ENCODE measurements around the gene BCL2L12. TPM values are rescaled to one million over a fixed set of nuclear protein-coding genes. Genes with fewer than 3 reads are reported as not detected.
A peak's percentile ranks its signal among the peaks of the same experiment; 100 is the strongest.

The BCL2L12 gene
- total and polyA plus RNA-seq, 2 of the 13 experiments (the other 11 are each of a cell fraction or from before 2014, with no cell fraction given), result 26.8 to 40.8 TPM

GRCh38 chr19:49651029-49651819 lies 14.5 kb upstream of the BCL2L12 start:
- Histone ChIP-seq H3K4me2 (ENCODE audit: low read depth, low read length) (no peak overlapping the region), H2AFZ (ENCODE audit: low read length) (no peak overlapping the region), H3K27ac (ENCODE audit: extremely low read length, insufficient read depth, low read length) (no peak overlapping the region), H4K20me1 (ENCODE audit: insufficient read depth, low read length) (no peaks in the 10 kb centered on the region), H3K4me3 (replicated peaks in 1 of 3; ENCODE audit: insufficient read depth in 1 of 3, low read depth in 2 of 3, low read length in 3 of 3) (no peak overlapping the region), H3K27me3 (ENCODE audit: control insufficient read depth in 1 of 2, insufficient read depth in 2 of 2, low read length in 2 of 2) (no peaks in the 10 kb centered on the region), H3K4me1 (ENCODE audit: insufficient read depth, low read length) (peaks cover 17% of the 10 kb centered on the region), H3K9ac (ENCODE audit: insufficient read depth, low read depth, low read length) (no peak overlapping the region), H3K36me3 (replicated peaks in 1 of 2; ENCODE audit: control insufficient read depth in 1 of 2, insufficient read depth in 2 of 2, low read length in 2 of 2) (peaks cover 31 to 46% of the 10 kb centered on the region in 2 experiments; a peak in 4 of 5 replicates), H3K9me3 (ENCODE audit: low read length) (no peaks in the 10 kb centered on the region), H3K79me2 (ENCODE audit: insufficient read depth, low read length) (no peaks in the 10 kb centered on the region)
- no peak for FAIRE-seq
- no TSS peak for BruUV-seq (replicated peaks)
- intact Hi-C loops (cut with micrococcal nuclease; ENCODE audit: unreplicated experiment) (no loop called here), in situ Hi-C loops (cut with HindIII; ENCODE audit: extremely low pct_ligation_motif_present, low pct_unique_long_range_greater_than_20kb) (no loop called here)
- ChIA-PET CTCF (ENCODE audit: low intra/inter-chr PET ratio, low total read pairs) (no interaction called here), POLR2A (no interaction called here)
- WGBS (ENCODE audit: low lambda C conversion rate), result 99% methylated on average over 68 of the region's 72 CpGs
- DNase-seq (ENCODE audit: low spot score), result no peak
- no peak for ATAC-seq
- TF ChIP-seq BRD4 (CRISPR knock-in tag; IDR thresholded peaks at IDR 0.05) (no peak), GMEB2 (CRISPR knock-in tag; IDR thresholded peaks at IDR 0.05; ENCODE audit: low read depth) (no peak), RBFOX2 (IDR thresholded peaks at IDR 0.05; ENCODE audit: low read depth, low read length) (peak; percentile 33; the same call in 1 of the 2 replicates), CENPBD1 (CRISPR knock-in tag; IDR thresholded peaks at IDR 0.05; ENCODE audit: borderline replicate concordance, low read depth) (no peak), ZNF33A (CRISPR knock-in tag; IDR thresholded peaks at IDR 0.05; ENCODE audit: borderline replicate concordance) (no peak), SALL1 (CRISPR knock-in tag; IDR thresholded peaks at IDR 0.05) (no peak)

Data from HepG2 (cell line).